NCI-H2029 (cell line): ENCODE measurements around the gene TEAD4.

Experiments
- DNase-seq: peaks from one replicate; lab custom pipeline; 2025; lab: John Stamatoyannopoulos, UW

Gene TEAD4

DNA sequence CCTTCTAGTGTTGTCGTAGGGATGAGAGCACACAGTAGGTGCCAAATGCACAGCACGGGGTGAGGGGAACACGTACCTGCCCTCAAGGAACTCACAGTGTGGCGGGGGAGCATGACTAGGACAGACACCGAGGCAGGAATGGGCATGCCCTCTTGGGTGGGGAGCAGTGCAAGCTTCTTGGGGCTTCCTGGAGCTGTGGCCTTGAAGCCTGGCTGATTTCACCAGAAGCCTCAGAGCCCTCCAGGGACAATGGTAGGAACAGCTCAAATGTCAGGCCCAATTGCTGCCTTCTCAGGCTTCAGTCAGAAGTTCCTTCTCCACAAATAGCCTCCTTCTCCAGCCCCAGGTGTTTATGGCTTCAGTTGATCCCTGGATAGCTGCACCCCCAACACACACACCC, 43.4 kb downstream of the TEAD4 start:
- no peak for DNase-seq

DNA sequence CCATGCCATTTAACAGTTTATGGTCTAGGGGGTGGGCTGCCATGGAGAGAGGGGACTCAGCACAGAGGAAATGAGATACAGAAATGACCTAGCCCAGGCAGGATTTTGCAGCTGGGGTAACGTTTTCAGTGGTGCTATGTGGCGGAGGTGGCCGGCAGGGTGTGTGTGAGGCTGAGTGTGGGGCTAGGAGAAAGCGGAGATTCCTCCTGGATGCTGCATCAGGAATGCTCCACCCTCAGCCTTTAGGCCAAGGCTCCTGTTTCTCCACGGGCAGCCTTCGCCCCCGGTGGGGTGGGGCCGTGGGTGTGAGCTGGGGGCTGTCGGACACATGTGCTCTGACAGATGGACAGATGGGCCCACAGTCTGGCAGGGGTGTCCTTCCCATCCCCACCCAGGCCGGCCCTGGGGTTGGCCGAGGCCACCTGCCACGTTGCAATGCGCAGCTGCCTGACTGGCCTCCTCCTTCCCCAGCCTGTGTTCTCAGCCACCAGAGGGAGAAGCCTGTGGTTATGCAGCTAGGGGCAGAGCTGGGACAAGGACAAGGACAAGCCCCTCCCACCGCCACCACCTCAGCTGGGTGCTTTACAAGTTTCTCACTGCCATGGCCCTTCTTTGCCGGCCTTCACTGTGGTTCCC, 44.3 kb downstream of the TEAD4 start:
- DNase-seq = no peak

DNA sequence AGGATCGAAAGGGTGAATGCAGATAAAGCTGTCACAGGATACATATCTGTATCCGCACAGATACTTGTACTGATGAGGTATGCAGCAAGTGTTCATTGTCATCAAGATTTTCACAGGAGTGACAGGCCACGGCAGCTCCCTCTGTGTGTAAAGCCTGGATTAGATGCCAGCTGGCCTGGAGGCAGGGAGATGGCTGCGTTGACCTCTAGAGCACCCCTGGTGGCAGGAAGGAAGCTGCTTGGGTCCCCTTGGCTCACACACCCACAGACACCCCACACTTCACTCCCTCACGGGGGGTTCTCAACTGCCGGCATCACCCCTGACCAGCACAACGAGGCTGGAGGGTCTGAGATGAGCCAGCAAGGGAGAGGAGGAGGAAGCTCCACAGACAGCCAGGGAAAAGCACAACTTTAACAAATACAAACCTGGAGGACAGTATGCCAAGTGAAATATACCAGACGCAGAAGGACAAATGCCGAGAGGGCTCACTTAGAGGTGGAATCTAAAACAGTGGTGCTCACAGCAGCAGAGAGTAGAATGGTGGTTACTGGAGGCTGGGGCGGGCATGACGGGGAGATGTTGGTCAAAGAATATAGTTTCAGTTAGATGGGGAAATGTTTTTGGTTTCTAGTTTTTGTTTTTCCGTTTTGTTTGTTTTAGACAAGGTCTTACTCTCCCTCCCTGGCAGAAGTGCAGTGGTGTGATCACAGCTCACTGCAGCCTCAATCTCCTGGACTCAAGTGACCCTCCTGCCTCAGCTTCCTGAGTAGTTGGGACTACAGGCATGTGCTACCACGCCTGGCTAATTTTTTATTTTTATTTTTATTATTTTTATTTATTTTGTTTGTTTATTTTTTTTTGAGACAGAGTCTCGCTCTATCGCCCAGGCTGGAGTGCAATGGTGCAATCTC, 45.7 kb downstream of the TEAD4 start:
- no peak for DNase-seq

DNA sequence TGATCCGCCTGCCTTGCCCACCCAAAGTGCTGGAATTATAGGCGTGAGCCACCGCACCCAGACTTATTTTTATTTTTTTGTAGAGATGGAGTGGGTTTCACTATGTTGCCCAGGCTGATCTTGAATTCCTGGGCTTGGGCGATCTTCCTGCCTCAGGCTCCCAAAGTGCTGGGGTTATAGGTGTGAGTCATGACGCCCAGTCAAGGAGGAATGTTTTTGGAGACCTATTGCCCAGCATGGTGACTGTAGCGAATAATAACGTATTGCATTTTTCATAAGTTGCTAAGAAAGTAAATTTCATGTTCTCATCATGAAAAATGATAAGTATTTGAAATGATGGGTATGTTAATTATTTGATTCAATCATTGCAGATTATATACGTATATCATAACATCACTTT, 46.5 kb downstream of the TEAD4 start:
- DNase-seq = no peak

DNA sequence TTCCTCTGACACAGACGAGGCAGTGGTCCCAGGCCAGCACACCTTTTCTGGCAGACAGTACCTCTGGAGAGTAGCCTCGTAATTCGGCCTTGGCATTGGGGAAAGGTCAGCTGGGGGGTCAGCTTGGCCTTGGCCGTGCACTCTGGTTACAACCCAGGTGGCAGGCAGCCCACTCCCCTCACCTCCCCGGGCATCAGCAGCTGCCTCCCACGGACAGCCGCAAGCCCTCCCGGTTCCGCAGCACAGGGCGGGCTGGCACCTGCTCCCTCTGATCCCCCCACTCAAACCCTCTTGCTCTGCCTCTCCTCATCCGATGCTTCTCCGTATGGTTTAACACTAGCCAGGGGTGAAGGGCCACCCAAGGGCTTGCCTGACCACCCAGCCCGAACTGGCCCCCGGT, 50.6 kb downstream of the TEAD4 start:
- DNase-seq = no peak

DNA sequence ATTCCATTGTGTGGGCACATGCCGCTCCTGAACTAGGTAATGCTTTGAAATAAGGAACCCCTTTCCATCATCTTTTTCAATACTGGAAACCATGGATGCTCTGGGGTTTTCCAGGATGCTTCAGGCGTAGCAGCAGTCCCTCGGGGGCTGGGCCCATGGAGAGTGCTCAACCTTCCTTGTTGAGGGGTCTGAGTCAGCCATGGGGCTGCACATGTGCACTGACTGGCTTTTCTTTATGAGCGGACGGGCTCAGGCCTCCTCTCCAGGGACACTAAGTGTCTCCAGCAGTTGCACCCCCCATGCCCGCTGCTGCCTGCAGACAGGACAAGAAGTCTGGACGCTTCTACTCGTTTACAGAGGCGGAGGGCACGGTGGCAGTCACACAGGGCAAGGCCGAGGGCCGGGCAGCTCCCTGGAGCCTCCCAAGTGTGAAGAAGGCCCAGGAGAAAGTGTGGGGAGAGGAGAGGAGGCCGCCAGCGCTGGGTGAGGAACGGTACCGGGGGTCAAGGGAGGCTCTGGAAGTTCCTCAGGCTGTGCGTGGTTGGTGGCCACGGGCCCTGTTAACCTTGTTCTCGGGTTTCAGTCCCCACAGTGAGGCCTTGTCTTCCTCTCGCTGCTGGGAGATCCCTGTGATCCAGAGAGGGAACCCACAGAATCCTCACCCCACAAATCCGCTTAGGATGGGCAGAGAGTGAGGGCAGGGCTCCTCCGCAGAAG, 51.2 kb downstream of the TEAD4 start:
- no peak for DNase-seq

DNA sequence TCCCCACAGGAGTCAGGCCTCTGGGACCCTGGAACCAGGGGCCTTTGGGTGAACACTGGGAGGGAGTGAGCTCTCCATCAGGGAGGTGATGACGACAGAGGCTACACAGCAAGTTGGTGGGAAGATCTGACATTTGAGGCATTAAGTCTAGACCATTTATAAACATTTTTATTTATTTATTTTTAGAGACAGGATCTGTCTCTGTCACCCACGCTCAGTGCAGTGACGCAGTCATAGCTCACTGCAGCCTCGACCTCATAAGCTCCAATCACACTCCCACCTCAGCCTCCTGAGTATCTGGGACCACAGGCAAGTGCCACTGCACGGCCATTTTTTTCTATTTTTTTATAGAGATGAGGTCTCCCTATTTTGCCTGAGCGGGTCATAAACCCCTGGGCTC, 53.6 kb downstream of the TEAD4 start:
- DNase-seq = no peak

DNA sequence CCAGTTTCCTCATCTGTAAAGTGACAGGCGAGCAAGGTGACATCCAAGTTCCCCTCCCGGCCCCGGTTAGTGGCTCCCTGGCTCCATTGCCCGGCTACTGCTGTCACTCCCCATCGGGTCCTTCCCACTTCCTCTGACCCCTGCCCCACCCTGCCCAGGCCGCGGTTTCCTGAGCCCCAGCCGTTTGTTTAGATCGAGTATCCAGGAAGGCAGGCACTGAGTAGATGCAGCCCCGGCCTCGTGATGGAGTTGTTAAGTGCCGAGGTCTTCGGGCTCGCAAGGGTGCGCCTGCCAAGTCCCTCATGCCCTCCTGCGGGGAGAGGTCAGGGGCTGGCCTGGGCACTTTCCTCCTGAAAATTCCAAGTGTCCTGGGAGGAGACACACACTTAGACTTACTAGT, 55.4 kb downstream of the TEAD4 start:
- no peak for DNase-seq

DNA sequence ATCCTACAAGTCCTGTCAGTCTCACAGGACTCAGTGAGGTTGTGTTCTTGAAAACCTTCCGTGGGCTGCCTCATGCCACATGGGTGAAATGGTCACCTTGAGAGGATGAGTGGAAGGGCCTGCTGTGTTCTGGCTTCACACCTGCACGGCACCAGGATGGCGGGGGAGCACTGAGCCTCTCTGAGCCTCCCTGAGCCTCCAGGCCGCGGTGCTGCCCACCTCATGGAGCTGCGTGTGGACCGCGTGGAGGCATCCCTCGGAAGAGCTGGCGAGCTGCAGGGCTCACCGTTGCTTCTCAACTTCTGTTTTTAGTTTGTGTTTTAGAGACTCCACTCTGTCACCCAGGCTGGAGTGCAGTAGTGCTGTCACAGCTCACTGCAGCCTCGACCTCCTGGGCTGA, 56.2 kb downstream of the TEAD4 start:
- DNase-seq = no peak

DNA sequence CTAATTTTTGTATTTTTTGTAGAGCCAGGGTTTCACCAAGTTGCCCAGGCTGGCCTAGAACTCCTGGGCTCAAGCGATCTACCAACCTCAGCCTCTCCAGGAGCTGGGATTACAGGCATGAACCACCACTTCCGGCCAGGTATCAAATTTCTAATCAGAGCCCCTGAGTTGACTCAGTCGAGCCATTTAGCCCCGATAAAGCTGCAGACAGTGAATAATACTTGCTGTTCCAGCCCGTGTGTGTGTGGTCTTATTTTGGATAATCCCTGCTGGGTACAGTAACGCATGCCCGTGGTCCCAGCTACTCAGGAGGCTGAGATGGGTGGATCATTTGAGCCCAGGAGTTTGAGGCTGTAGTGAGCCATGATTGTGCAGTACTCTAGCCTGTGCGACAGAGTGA, 57.0 kb downstream of the TEAD4 start:
- DNase-seq = no peak

DNA sequence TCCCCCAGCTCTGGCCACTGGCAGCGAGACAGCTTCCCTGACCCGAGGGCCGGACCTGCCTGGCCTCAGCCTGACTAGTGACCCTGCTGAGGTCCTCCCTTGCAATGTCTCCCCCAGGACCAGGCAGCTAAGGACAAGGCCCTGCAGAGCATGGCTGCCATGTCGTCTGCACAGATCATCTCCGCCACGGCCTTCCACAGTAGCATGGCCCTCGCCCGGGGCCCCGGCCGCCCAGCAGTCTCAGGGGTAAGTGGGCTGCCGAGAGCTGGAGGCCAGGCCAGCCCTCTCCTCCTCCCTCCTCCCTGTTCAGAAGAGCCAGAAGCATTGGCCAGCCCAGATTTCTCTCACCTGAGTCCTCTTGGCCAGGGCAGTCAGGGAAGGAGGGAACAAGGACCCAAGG, 58.1 kb downstream of the TEAD4 start:
- DNase-seq = no peak

DNA sequence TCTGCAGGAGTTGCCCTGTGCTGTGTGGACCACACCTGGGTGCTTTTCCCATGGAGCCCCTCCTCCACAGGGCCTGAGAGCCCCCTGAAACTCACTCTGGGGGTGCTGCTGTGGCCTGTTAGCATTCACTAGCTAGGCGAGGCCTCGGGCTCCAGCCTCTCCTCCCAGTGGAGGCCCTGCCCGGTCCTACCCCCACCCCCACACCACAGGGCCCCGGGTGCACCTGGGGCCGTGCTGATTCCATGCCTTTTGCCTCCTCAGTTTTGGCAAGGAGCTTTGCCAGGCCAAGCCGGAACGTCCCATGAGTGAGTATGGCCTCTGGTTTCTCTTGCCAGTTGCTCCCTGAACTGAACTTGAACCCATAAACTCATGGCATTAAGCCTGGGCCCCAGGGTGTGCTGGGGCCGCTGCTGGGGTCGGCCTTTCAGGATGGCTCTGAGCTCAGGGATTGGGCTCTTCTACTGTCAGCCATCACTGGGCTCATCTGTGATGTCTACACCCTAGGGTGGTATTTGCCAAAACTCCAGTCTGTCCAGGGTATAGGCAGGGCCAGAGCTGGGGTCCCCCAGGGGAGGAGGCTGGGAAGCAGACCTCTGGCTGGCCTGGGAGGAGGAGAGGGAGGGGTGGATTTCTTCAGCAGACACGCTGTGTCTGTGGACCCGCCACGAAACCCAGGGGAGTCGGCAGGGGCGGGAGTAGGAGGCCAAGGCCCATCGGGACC, 59.2 kb downstream of the TEAD4 start:
- no peak for DNase-seq

DNA sequence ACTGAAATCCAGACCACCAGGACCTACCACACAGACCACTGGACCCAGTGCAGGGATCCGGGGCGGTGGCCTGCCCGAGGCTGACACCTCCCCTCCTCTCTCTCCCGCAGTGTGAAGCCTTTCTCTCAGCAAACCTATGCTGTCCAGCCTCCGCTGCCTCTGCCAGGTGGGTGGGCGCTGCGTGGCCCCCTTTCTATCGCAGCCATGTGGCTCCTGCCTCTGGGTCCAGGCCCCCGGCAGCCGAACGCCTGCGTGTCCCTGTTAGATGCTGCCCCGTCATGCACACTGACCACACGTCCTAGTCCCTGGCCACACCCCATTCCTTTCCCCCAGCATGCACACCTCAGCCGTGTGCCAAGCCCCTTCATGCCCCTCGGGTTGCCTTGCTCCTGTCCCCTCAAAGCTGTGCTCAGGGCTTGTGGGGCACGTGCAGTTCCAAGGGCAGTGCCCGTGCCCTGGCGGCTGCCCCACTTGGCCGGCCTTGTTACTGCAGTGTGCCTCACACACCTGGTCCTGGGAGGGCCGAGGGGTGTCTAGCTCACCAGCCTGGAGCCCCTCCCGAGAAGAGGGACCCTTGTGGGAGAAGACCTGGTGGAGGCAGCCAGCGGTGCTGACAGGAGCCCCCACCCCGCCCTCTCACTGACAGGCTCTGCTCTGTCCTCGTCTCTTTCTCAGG, 59.9 kb downstream of the TEAD4 start:
- no peak for DNase-seq

DNA sequence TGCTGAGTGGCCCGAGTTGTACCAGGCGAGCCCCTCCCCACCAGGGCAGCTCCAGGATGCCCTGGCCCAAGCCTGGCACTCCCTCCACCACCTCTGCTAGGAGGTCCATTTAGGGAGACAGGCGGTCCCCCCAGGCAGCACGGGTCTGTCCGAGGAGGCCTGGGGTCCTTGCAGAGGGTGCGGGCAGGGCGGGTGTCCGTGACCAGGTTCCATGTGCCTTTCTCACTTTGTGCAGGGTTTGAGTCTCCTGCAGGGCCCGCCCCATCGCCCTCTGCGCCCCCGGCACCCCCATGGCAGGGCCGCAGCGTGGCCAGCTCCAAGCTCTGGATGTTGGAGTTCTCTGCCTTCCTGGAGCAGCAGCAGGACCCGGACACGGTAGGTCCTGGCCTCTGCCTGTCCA, 61.2 kb downstream of the TEAD4 start:
- DNase-seq = no peak

DNA sequence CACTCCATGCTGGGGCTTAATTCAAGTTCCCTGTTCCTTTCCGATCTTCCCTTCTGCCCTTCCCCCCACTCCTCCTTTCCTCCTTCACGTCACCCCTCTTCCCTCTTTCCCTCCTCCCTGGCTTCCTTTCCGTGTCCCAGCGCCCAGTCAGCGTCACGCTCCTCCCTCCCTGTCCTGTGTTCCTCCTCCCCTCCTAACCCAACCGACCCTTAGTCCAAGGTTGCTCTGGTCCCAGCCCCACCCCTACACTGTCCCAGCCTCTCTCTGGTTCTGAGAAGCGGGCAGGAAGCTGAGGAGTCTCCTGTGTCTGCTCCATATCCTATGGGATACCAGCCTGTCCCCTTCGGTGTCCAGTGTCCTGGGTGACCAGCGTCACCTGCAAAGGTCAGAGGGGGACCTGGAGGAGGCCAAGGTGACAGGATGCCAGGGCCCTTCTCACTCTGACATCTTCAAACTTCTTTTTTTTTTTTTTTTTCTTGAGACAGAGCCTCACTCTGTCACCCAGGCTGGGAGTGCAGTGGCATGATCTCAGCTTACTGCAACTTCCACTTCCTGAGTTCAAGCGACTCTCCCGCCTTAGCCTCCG, 61.7 kb downstream of the TEAD4 start:
- no peak for DNase-seq

DNA sequence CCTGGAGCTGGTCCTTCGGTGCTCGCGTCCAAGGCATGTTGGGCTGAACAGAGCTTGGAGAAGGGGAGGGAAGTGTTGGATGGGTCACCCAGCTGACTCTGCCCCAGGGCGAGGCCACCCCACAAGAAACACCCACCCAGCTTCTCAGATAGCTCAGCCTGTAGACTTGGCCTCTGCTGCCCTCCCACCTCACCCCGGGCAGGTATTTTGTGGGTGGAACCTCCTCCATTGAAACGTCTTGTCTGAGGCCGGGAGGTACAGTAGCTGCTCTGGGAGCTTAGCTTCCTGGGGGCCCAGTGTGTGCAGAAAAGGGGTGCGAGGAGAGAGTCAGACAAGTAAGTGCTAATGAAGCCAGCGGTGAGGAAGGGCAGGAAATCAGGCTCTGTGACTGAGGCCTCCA, 63.2 kb downstream of the TEAD4 start:
- DNase-seq = no peak

DNA sequence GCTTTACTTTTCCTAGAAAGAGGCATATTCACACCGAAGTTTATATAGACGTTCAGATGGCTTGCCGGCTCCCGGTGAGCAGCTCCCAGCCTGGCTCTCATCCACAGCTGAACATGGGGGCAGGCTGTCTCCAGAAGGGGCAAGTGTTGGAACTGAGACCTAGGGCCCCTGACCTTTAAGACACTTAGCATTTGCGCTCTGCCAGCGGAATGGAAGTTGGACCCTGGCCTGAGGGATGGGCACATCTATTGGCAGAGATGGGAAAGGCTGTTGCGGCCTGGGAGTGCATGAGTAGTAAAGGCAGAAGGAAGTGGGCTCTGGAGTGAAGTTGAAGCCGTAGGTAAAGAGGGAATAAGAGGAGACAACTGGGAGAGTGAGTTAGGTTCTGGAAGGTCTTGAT, 63.8 kb downstream of the TEAD4 start:
- no peak for DNase-seq

DNA sequence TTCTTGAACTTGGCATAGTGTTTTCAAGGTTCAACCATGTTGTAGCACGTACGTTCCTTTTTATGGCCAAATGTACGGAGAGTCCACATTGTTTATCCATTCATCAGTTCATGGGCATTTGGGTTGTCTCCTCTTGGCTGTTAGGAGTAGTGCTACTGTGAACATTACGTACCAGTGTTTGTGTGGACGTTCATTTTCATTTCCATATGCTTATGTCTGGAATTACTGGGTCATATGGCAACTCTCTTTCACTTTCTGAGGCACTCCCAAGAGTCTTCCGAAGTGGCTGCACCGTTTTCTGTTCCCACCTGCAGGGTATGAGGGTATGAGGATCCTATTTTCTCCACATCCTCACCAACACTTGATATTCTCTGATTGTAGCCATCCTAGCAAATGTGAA, 68.9 kb downstream of the TEAD4 start:
- no peak for DNase-seq

DNA sequence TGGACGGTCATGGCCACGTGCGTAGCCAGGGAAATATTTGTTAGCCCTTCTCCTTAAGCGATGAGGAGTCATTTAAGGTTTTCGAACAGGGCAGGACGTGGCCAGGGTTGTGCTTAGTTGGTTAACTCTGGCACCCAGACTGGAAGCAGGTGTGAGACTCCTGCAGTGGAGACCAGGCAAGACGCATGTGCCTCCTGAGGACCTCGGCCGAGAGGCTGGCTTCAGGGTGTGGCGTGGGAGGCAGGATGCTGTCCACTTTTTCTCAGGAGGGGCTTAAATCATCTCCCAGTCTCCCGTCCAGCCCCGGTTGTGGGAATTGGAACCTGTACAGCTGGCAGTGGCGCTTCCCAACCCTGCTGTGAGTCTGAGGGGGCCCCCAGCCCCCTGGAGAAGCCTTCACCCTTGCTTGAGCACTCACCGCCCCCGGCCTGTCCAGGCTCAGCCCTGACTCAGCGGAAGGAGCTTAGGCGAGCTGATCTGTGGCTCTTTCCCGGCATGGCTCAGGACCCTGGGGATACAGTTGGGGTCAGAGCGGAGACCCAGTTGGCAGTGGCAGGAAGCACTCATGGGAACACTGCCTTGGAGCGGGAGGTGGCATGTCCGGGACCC, 71.7 kb downstream of the TEAD4 start:
- no peak for DNase-seq

DNA sequence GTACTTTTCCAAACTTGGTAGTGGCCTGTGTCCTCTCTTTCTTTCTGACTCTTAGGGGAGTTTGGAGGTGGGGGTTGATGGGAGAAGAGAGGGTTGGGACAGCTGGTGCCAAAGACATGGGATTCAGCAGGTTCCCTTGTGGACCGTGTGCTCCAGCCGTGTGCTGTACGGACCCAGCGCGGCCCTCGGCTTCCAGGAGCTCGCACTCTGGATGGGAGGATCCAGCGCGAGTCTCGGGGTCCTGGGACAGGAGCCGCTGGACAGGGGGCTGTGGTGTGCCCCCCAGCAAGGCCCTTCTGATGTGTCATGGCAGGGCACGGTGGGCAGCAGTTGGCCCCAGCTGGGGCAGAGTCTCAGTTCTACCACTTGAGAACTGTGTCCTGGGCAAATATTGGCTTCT, 73.0 kb downstream of the TEAD4 start:
- no peak for DNase-seq
